Dermis lymphatic vessel endothelial cell (primary cell): Measurements from ENCODE around the gene COPB1. TPM values are rescaled to one million over a fixed set of nuclear protein-coding genes. Genes with fewer than 3 reads are reported as not detected.

Source experiments
- total RNA-seq: library from RNA; depleted of rRNA; stranded (reverse); fragments of >200 nt; gene quantifications from 2 replicates; pipeline ENCODE4 v1.2.1, GENCODE V29; 2014

Gene COPB1, protein sequence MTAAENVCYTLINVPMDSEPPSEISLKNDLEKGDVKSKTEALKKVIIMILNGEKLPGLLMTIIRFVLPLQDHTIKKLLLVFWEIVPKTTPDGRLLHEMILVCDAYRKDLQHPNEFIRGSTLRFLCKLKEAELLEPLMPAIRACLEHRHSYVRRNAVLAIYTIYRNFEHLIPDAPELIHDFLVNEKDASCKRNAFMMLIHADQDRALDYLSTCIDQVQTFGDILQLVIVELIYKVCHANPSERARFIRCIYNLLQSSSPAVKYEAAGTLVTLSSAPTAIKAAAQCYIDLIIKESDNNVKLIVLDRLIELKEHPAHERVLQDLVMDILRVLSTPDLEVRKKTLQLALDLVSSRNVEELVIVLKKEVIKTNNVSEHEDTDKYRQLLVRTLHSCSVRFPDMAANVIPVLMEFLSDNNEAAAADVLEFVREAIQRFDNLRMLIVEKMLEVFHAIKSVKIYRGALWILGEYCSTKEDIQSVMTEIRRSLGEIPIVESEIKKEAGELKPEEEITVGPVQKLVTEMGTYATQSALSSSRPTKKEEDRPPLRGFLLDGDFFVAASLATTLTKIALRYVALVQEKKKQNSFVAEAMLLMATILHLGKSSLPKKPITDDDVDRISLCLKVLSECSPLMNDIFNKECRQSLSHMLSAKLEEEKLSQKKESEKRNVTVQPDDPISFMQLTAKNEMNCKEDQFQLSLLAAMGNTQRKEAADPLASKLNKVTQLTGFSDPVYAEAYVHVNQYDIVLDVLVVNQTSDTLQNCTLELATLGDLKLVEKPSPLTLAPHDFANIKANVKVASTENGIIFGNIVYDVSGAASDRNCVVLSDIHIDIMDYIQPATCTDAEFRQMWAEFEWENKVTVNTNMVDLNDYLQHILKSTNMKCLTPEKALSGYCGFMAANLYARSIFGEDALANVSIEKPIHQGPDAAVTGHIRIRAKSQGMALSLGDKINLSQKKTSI
- 218 and 226 TPM in 2 replicates for total RNA-seq

GRCh38 chr11:14499560-14500180 lies at the start of gene COPB1:
COPB1 (minus strand) TSS chr11:14499811; CDS start chr11:14498928, 883 bp downstream.

GRCh38 chr11:14519917-14520746 lies 20.5 kb upstream of the COPB1 start, which contains the start of gene PSMA1:
PSMA1 (minus strand) TSS chr11:14520386; CDS start chr11:14520299, 87 bp downstream.

Other genes with a start within 250 kb of the COPB1 start
- gene RRAS2, start 140.6 kb downstream of the COPB1 start, total RNA-seq: 68.9 and 79.1 TPM in 2 replicates
- gene PSMA1, start 20.6 kb upstream of the COPB1 start, total RNA-seq: 155 and 189 TPM in 2 replicates
- 0.34 and 0.54 TPM in 2 replicates for gene PDE3B, start 144.0 kb upstream of the COPB1 start, total RNA-seq